HG03108 (cell line): ENCODE data around the gene TUBGCP6.
"Not testable (repeated sequence)": the region's sequence is repeated elsewhere in the genome, so short reads cannot be mapped to it uniquely, and the experiment has no call there.

ENCODE experiments used
- ATAC-seq: cut with Tn5 transposase; IDR thresholded peaks from one replicate; pipeline ENCODE4 v1.9.1; 2021; ENCODE audit warnings: moderate library complexity; ENCODE audit not compliant: unreplicated experiment

Gene TUBGCP6

DNA sequence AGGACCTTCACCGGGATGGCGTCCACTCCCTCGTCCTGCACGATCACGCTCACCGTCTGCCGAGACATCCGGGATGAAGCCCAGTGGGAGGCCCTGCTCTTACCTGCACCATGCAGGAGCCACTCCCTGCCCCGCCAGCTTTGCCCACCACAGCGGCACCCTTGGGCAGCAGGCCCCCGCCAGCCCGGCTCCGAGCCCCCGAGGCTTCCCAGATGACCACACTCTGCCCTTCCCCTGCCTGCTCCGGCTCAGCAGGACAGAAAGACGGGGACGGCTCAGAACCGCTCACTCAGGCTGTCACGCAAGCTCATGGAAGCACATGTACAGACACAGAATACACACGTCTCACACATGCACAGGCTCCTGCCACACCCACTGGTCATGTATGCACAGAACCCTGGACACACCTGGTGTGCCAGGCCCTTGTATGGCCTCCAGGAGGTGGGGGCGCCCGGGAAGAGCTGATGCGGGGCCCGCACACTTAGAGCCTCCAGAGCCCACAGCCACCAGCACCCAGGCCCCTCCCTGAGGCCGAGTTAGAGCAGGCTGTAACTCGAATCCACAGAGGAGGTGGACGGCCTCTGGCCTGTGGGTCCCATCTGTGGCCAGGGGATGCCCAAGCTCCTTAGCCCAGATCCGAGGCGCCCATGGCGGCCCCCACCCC lies 34.3 kb upstream of the TUBGCP6 start:
- ATAC-seq: no peak

DNA sequence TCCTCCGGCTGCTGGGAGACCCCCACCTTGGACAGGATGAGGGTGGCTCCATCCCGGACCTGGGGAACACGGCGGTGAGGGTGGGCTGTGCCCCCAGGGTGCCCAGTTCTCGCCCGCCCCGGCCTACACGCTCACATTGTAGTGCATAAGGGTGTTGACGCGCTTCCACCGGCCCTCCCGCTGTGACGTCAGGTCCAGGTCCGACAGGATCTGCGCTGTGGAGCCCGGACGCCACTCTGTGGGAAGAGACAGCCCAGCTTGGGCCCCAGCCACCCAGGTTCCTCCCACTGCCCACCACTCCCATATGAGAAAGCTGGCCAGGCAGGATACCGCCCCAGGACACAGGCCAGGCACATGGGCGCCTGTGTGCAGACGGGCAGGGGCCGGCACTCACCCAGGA lies 33.6 kb upstream of the TUBGCP6 start:
- ATAC-seq: no peak

DNA sequence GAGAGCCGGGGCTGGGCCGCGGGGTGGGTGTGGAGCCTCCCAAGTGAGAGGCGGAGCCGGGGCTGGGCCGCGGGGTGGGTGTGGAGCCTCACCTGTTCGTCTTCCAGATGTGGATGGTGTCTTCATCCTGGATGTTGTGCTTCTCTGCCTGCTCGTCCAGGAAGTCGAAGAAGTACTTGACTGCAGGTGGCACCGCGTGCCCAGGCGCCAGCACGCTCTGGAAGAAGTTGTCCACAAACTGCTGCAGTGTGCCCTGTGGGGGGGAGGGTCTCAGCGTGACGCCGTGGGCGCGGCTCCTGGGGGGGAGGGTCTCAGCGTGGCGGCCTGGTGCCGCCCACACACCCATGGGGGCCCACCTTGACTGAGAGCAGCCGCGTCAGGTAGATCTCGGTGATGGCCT lies 32.9 kb upstream of the TUBGCP6 start:
- ATAC-seq: no peak

DNA sequence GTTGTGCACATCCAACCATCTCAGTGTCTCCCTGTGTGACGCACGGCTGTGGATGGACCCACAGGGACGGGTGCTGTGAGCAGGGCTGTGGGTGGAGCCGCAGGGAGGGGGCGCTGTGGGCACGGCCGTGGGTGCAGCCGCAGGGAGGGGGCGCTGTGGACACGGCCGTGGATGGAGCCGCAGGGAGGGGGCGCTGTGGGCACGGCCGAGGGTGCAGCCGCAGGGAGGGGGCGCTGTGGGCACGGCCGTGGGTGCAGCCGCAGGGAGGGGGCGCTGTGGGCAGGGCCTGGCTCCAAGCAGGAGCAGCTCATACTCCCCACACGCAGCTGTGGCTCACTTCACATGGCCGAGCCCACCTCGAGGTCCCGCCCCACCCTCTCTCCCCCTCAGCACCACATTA lies 31.3 kb upstream of the TUBGCP6 start:
- ATAC-seq: peak; percentile 42

DNA sequence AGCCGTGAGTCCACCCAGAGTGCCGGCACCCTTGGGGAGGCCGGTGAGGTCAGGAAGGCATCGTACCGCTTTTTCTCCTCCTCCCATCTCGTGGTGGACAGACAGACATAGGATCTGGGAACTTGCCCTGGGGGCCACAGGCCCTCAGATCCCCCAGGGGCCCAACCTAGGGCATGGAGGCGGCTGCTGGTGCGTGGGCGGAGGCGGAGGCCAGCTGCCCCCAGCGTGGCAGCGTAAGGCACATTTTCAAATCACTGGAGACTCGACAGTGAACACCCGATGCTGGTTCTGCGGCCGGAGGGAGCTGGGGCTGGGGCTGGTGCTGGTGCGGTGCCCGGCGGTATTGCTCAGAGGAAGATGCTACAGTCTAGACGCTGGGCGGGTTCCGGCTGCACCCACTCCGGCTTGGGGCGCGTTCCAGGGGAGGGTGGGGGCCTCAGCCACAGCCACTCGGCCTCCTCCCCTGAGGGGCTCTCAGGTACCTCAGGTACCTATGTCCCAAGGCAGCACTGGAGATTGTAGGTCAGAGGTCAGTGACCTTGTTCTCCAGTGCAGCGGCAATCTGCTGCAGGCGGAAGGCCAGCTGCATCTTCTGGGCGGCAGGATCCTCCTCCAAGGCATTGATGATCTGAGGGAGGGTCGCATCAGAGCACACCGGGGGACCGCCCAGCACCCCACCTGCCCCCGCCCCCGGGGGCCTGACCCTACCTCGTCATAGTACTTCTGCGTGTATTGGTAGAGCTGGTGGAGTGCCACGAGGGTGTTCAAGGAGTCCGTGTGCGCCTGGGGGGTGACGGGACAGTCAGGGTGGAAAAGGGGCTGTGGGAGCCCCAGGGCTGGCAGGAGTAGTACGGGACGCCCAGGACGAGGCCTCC lies 30.6 kb upstream of the TUBGCP6 start:
- ATAC-seq: no peak

DNA sequence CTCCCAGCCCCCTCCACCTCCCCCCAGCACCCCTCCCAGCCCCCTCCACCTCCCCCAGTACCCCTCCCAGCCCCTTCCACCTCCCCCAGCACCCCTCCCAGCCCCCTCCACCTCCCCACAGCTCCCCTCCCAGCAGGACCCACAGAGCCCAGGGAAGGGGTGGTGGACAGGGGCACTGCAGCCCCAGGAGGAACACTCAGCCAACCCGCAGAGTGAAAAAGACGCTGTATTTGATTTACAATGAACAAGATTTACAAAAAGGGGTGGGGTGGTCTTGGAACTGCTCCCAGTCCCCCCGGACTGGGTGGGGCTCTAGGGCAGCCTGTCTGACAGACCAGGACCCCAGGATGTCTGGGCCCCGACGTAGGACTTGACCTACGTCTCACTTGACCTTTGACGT lies 29.9 kb upstream of the TUBGCP6 start:
- ATAC-seq: no peak

DNA sequence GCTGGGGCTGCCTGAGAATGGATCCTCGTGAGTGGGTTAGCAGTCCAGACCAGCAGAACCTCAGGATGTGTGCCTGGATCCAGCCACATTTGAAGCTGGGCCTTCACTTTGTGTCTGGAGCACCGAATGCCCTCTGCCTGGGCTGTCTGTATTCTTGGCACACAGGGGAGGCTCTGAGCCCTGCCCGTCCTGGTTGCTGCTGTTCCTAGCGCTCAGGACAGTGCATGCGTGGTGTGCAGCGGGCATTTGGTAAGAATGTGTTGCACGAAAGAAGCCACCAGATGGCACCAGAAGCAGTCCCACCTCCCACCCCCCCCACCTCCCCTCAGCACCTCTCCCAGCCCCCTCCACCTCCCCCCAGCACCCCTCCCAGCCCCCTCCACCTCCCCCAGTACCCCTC lies 29.5 kb upstream of the TUBGCP6 start:
- no peak for ATAC-seq

DNA sequence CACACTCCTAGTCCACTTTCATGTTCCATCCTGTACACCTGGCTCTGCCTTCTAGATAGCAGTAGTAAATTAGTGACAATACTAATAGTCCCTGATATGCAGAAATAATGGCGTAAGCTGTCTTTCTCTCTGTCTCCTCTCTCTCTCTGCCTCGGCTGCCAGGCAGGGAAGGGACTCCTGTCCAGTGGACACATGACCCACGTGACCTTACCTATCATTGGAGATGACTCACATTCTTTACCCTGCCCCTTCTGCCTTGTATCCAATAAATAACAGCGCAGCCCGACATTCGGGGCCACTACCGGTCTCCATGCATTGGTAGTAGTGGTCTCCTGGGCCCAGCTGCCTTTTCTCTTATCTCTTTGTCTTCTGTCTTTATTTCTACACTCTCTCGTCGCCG lies 29.0 kb upstream of the TUBGCP6 start:
- not testable (repeated sequence) for ATAC-seq

DNA sequence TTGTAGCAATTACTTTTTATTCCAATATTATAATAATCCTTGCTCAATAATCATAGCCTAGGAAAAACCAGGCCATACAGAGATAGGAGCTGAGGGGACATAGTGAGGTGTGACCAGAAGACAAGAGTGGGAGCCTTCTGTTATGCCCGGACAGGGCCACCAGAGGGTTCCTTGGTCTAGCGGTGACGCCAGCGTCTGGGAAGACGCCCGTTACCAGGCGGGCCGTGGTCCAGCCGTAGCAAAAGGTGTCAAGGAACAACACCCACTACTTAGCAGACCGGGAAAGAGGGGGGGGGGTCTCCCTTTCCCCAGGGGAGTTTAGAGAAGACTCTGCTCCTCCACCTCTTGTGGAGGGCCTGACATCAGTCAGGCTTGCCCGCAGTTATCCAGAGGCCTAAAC lies 28.5 kb upstream of the TUBGCP6 start:
- ATAC-seq: not testable (repeated sequence)

DNA sequence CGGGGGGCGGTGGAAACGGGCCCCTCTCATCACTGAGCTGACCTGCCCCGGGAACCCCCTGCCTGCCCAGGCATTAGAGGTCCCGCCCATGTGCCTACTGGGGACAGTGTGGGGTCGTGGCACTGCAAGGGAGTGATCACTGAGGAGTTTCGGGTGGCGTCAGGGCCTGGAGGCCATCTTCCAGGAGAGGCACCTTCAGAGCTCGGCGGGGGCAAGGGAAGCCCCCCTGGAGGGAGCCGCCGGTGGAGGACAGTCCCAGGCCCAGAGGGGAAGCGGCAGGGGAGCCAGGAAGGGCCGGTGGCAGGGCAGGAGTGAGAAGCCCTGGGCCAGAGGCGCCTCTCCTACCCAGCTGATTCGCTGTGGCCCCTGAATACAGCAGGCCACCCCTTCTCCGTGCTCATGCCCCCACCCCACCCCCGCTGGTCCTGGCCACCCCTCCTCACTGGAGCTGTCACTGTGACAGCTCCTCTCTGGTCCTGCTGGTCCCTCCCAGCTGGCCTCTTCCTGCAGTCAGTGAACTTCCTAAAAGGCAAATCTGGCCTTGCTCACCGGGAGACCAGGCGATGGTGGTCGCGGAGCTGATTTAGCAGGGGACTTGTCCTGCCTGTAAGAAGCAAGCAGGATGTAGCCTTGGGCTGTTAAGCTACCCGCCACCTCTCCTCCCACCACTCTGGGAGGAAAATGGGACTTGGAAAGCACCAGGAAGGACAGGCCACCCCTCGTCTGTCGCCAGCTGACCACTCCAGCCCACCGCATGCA lies 27.4 kb upstream of the TUBGCP6 start:
- ATAC-seq: no peak

DNA sequence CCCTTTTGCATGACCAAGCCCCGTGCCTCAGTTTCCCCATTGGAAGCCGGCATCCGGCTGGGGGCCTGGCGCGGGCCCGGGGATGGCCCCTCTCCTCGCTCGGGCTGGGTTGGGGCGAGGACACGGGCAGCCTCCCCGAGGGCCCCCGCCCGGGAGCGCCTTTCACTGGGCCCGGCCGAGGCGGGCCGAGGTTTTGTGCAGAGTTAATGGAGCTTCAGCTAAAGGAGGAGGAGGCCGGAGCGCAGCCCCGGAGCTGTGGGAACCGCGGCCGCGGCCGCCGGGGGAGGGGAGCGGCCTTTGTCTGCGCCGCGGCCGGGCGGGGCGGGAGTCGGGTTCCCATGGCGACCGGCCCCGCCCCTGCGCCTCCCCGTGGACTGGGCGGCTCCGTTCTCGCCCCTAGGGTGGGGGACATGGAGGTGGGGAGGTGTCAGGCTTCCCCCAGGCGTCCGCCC lies 26.7 kb upstream of the TUBGCP6 start:
- no peak for ATAC-seq

DNA sequence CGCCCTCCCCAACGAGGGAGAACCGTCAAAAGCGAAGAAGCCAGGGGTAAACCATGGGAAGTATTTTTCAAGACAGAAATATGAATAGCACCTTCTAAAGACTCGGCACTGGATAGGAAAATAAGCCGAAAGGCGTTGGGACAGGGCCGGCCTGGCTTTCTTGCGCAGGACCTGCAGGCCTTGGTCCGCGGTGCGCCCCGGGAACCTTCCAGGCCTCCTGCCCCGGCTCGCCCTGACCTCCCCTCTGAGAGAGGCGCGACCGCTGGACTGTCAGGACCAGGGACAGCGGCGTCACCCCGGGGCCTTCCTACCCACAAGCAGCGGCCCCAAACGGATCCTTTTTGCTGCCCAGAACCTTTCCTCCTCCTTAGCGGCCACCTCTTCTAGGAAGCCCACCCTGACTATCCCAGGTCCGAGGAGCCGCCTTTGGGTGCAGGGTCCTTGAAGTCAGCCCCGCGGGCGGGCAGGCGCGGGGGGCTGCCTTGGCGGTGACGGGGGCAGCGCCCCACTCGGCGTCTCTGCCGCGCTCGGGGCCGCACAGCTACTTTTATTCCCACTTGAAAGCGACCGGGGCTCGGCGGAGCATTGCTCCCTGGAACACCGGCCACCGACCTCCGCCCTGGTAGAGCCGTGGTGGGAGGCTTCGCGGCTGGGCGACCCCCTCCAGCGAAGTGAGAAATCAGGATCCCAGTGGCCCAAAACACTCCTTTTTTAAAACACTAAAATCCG lies 26.0 kb upstream of the TUBGCP6 start:
- peak; percentile 33 for ATAC-seq

DNA sequence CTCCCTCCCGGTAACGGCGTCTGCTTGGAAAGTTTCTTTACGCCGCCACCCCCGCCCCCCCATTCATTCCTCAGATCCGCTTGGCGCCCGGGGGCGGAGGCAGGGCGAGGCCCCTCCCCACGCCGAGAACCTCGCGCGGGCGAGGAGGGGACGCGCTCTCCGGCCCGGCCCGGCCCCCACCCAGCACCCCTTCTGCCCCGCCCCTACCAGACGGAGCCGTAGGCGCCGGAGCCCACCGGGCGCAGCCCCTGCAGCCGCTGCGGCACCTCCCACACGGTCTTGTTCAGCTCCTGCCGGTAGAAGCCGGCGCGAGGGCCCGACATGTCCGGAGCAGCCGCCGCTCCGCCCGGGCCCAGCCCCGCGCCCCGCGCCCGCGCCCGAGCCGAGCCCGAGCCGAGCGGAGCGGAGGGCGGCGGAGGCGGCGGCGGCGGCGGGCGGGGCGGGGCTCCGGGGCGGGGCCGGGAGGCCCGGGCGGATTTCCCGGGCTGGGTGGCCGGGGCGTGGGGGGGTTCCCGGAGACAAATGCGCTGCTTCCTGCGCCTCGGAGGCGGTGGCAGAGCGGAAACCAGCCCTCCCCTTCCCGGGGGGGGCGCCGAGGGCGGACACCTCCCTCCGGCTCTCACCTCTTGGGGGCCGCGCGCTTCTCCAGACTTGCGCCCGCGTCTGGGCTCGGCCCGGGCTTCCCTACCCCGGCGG lies 25.3 kb upstream of the TUBGCP6 start, which contains the start of gene MAPK11:
Gene MAPK11, minus strand, starts transcription at position 411 of the 696 bp plus-strand sequence. Its CDS starts 88 bp downstream, at position 323.
- no peak for ATAC-seq

DNA sequence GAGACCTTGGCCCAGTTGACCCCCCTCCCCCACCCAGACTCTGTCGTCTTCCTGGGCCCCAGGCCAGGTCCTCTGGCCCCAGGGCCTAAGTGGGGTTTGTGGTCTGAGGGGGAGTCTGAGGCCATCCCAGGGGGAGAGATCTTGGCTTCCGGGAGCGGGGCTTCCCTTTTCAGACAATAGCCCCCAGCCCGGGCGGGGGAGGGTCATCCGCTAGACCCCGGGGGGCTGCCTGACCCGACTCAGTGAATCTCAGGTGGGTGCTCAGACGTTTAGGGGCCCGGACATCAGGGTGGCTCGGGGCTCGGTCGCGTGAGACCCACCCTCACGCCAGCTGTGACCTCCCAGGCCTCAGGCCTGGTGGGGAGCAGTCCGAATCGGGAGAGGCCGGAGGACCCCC lies 24.7 kb upstream of the TUBGCP6 start:
- ATAC-seq: no peak

DNA sequence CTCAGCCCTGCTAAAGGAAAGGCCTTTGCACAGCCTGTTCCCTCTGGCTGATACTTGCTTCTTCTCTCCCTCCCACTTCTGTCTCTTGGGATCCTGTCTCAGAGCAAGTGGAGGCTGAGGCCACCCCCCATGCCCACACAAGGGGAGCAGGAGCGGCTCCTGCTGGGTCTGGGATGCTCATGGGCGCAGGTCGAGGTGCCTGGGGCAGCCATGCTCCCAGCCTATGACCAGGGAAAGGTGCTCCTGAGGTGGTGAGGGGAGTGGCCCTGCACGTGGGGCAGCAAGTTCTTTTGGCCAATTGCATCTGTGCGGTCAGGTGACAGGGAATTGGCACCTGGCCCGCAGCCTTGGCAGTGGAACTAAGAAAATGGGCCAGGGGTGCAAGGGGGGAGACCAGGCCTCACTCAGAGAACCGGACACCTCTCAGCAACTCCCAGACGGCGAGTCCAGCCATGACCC lies 23.9 kb upstream of the TUBGCP6 start:
- ATAC-seq: no peak

DNA sequence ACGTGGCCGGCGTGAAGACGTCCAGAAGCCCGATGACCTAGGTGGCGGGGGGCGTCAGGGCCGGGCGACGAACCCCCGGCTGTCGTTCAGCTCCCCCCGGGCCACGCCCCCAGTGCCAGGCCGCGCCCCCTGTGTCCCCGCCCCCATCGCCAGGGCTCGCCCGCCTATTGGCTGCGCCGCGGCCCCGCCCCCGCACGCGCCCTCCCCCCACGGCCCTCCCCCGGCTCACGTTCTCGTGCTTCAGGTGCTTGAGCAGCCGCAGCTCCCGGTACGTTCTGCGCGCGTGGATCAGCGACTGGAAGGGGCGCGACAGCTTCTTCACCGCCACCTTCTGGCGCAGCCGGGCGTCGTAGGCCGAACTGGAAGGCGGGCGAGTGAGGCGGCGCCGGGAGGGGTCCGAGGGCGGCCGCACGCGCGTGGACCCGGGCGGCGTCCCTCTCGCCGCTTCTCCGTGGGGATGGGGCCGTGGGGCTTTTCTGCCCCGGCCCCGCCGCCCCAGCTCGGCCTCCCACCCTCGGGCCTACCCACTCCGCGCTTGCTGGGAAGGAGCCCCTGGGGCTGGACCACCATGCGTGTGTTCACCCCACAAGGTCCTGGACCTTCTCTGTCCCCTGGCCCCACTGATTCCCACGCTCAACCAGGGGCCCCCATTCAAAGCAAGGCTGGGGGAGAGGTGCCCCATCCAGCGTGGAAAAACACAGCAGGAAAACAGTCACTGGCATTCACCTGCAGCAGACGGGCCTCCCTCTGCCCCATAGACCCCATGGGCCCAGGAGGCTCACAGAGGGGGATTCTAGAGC lies 23.0 kb upstream of the TUBGCP6 start:
- ATAC-seq: no peak

DNA sequence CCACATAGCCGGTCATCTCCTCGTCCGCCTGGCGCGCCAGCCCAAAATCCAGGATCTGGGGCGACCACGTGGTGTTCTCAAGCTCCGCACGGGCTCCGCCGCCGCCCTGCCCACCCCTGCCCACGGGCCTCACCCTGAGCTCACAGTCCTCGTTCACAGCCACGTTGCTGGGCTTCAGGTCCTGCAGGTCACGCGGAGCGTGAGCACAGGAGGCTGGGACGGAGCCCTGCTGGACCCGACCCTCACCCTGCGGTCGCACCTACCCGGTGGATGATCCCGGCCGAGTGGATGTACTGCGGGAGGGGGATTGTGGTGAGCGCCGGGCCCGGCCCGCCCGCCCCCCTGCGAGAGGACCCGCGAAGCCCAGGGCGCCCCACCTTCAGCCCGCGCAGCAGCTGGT lies 22.2 kb upstream of the TUBGCP6 start:
- ATAC-seq: no peak

DNA sequence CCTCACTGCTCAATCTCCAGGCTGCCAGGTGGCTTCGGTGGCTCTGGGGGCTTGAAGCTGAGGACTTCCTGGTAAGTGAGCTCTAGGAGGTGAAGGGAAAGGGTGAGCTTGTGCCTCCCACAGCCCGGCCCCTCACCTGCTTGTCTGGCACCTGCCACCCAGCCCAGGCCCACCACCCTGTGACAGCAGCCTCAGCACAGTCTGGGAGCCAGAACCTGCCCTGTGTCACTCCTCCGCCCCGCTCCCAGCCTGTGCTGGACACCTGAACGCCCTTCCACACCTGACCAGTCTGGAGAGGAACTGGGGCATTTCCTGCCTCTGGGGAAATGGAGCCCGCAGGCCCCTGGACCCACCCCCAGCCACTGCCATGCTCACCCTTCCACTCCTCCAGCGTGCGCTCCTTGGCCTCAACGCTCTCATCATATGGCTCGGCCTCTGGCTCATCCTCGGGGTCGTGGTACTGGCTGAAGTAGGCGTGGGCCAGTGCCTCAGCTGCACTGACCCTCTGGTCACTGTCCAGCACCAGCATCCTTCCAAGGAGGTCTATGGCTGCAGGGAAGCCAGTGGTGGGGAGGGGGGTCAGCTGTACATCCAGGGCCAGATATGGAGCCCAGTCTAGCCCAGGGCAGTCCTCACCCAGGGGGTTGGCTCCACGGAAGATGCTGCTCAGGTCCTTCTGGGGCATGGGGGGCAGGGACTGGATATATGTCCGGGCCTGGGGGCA lies 20.3 kb upstream of the TUBGCP6 start:
- ATAC-seq: no peak
